Skeletal muscle cell (primary cell): ENCODE data around the gene DRG1.
"Not testable (repeated sequence)": the region's sequence is repeated elsewhere in the genome, so short reads cannot be mapped to it uniquely, and the experiment has no call there.

Source experiments
- DNase-seq: peaks from one replicate; pipeline ENCODE4 v3.0.0-alpha.2; 2010; ENCODE audit warnings: low read depth
- H3K4me3 ChIP-seq: 2 replicates; pipeline ENCODE4 v1.5.1; 2011; ENCODE audit warnings: low read depth, mild to moderate bottlenecking, control low read depth, low read length, moderate library complexity

Gene DRG1, protein sequence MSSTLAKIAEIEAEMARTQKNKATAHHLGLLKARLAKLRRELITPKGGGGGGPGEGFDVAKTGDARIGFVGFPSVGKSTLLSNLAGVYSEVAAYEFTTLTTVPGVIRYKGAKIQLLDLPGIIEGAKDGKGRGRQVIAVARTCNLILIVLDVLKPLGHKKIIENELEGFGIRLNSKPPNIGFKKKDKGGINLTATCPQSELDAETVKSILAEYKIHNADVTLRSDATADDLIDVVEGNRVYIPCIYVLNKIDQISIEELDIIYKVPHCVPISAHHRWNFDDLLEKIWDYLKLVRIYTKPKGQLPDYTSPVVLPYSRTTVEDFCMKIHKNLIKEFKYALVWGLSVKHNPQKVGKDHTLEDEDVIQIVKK

GRCh38 chr22:31399211-31400022 is at the start of gene DRG1:
Gene DRG1 (plus strand): TSS chr22:31399604. CDS start chr22:31399684, 80 bp downstream.
- H3K4me3 ChIP-seq, result peak within 1 kb of the TSS; percentile 95
- DNase-seq, result peak; percentile 81

DNA sequence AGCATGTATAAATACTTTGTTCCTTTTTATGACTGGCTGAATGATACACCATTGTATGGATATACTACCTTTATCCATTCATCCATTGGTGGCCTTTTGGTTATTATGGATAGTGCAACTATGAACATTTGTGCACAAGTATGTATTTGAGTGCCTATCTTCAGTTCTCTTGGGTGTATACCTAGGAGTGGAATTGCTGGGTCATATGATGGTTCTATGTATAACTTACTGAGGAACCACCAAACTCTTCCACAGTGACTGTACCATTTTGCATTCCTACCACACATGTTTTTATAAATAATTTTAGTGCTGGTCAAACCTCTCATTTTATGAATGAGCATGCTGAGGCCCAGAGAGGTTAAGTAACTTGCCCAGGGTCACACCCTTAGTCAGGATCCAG is 49.4 kb upstream of the DRG1 start:
- H3K4me3 ChIP-seq, result no peak overlapping the region
- DNase-seq, result no peak

DNA sequence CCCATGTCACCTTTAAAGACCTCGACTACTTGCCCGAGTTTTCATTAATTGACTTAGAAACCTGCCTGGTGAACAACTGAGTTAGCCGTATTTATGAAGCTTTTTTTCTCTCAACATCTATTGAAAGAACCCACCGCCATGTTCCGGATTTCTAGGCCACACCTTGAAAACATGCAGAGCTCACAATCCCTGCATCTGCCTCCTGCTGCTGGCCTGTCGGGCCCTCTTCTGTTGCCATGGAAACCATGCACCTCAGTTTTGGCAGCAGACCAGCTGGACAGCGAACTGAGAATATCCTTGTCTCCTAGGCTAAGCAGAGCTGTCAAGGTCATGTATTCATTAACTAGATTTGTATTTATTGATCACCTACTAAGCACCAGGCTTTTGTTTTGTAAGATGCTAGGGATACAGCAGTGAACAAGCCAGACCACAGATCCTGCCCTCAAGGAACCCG is 49.0 kb upstream of the DRG1 start:
- no peak for DNase-seq
- H3K4me3 ChIP-seq, result no peak overlapping the region

GRCh38 chr22:31354515-31354914 is 44.9 kb upstream of the DRG1 start:
- DNase-seq, result no peak
- H3K4me3 ChIP-seq, result no peak overlapping the region

- DNase-seq, result no peak
Measured at GRCh38 chr22:31360029-31360428, 39.4 kb upstream of the DRG1 start.

GRCh38 chr22:31361743-31362142 is 37.7 kb upstream of the DRG1 start:
- DNase-seq, result no peak

More at GRCh38 chr22:31360029-31360428, 39.4 kb upstream of the DRG1 start:
- H3K4me3 ChIP-seq, result no peak overlapping the region

DNA sequence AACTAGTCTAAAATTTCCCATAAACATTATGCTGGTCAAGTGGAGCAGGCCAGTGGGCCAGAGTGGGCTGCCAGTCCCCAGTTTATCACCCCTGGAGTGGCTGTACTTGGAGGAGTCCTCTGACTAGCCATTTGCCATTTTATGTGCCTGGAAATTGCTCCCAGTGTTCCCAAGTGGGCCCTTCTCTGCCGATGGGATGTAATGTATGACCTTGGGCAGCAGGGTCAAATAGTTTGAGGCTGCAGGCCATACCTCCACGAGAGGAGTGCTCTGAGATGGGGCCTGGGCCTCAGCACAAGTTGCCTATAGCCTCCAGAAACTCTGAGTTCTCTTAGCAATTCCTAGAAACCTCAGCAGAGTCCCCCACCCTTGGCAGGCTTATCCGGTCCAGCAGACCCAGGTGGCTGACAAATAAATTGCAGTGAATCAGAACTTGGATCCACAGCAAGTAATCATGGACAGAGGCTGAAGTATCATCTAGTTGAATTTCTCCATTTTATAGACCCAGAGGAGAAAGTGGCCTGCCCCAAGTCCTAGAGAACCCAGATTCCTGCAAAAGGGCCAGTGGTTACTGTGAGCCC is 35.4 kb upstream of the DRG1 start:
- DNase-seq, result no peak
- H3K4me3 ChIP-seq, result no peak overlapping the region

More at GRCh38 chr22:31361743-31362142, 37.7 kb upstream of the DRG1 start:
- no peak overlapping the region for H3K4me3 ChIP-seq

DNA sequence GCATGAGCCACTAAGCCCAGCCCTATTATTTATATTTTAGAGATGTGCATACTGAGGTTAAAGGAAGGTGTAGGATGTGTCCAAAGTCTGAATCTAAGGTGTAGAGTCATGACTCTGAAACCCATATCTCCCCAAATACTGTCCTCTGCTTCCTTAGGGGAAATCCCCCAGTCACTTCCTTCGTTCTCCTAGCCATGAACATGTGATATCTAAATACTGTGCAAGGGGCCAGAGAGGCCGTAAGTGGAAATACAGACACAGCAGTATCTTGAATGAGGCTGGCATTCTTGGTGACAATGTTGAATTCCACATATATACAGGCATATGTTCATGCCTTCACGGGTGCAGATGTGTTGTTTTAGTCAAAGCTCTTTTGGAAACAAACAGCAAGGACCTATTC is 32.0 kb upstream of the DRG1 start:
- no peak for DNase-seq

DNA sequence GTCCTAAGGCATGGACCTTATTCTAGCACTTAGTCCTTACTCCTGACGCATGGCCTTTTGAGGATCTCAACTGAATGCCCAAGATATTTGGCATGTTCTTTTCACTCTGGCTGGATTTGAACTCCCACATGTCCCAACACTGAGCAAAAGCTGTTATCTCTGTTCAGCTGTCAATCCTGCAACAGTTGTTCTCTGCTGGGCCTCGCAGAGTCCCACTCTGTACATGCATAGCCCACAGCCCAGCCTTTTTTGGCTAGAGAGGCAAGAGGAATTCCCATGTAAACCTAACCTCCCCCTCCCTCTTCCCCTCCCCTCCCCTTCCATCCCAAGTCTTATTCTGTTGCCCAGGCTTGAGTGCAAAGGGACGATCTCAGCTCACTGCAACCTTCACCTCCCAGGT is 21.8 kb upstream of the DRG1 start:
- DNase-seq, result no peak
- H3K4me3 ChIP-seq, result no peak overlapping the region

More for the DNA sequence above, 32.0 kb upstream of the DRG1 start:
- no peak overlapping the region for H3K4me3 ChIP-seq

- DNase-seq, result no peak
- no peak overlapping the region for H3K4me3 ChIP-seq
Measured at GRCh38 chr22:31378123-31378522, 21.3 kb upstream of the DRG1 start.

GRCh38 chr22:31378651-31379050 is 20.8 kb upstream of the DRG1 start:
- H3K4me3 ChIP-seq, DNase-seq: not testable (repeated sequence)

GRCh38 chr22:31393893-31394292 is 5.5 kb upstream of the DRG1 start:
- H3K4me3 ChIP-seq, result no peak overlapping the region
- no peak for DNase-seq

- no peak for DNase-seq
- no peak overlapping the region for H3K4me3 ChIP-seq
Measured at GRCh38 chr22:31394326-31394725, 5.1 kb upstream of the DRG1 start.

- no peak for DNase-seq
- no peak overlapping the region for H3K4me3 ChIP-seq
Measured at GRCh38 chr22:31398231-31398630, 1.2 kb upstream of the DRG1 start.

DNA sequence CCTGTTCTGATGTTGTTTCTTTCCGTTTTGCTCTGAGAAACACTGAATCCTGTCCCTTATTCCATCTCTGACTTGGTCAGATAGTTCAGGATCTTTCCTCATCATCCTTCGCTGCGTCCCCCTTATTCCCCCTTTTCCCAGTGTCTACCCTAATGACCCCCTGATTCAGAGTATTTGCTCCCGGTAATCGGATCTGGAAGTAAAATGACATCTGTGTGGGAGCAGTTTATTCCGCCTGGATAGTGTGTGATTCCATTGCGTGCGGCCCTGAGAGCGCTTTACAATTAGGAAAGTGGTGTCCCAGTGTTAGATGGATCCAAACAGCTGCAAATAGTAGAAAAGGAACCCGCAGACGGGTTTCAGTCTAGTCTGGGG is 606 bp downstream of the DRG1 start:
- peak overlapping the region; percentile 95 for H3K4me3 ChIP-seq
- DNase-seq, result no peak

DNA sequence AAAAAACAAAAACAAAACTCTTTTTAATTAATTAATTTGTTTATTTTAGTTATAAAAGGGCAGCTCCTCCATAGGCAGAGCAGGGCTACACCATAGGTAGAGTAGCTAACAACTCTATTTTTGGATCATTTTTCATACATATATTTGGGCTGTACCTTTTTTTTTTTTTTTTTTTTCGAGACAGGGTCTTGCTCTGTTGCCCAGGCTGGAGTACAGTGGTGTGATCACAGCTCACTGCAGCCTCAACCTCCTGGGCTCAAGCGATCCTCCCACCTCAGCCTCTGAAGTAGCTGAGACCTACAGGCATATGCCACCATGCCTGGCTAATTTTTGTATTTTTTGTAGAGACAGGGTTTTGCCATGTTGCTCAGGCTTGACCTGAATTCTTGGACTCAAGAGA is 2.9 kb downstream of the DRG1 start:
- not testable (repeated sequence) for H3K4me3 ChIP-seq

DNA sequence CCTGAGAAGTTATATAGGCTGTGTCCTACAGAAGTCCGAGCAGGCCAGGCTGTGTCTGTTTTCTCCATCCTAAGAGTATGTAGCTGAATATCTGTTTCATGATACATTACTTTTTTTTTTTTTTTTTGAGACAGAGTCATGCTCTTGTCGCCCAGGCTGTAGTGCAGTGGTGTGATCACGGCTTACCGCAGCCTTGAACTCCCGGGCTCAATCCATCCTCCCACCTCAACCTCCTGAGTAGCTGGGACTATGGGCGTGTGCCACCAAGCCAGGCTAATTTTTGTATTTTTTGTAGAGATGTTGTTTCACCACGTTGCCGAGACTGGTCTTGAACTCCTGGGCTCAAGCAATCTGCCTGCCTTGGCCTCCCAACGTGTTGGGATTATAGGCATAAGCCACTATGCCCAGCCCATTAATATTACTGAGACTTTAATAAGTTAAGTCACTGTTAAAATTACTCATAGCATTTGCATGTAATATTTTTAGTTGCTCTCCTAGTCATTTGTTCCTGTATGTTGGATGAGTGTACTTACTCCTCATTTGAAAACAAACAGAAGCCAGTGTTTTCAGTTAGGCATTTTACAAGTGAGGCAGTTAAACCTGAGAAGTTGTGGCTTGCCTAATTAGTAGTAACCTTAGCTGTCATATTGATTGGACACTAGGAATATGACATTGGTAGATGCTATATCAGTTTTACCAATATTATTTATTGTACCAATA is 26.1 kb downstream of the DRG1 start:
- DNase-seq, result no peak
- H3K4me3 ChIP-seq, result no peak overlapping the region

More for the DNA sequence above, 2.9 kb downstream of the DRG1 start:
- not testable (repeated sequence) for DNase-seq

GRCh38 chr22:31431950-31432349 is 32.5 kb downstream of the DRG1 start:
- DNase-seq, result no peak

GRCh38 chr22:31436132-31436531 is 36.7 kb downstream of the DRG1 start:
- H3K4me3 ChIP-seq, result no peak overlapping the region
- DNase-seq, result peak; percentile 1

More at GRCh38 chr22:31431950-31432349, 32.5 kb downstream of the DRG1 start:
- H3K4me3 ChIP-seq, result no peak overlapping the region
